HG03135 (cell line): ENCODE results near the gene CETP.
"Not testable (repeated sequence)": the region's sequence is repeated elsewhere in the genome, so short reads cannot be mapped to it uniquely, and the experiment has no call there.

Experiments
- ATAC-seq: cut with Tn5 transposase; IDR thresholded peaks from one replicate; pipeline ENCODE4 v1.9.1; 2021; ENCODE audit warnings: mild to moderate bottlenecking, moderate library complexity; ENCODE audit not compliant: unreplicated experiment

Gene CETP

DNA sequence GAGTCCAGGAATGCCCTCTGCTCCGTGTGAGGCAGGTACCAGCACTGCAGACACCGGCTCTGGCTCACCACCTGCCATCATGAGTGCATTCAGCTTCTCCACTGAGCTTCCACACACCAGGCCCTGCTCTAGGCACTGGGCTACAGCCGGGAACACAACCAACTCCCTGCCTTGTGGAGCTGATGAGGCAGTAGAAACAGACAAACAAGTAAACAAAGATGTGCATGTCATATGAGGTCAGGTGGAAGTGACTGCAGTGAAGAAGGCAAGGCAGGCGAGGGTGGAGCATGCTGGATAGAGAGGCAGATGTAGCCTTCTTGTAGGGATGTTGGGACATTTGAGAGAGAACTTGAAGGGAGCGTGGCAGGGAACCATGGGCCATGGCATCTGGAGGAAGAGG lies 32.6 kb downstream of the CETP start:
- no peak for ATAC-seq

- ATAC-seq, result no peak
These were observed 33.5 kb downstream of the CETP start for GRCh38 chr16:56995136-56995805.

- ATAC-seq, result no peak
These were observed 35.5 kb downstream of the CETP start for GRCh38 chr16:56997264-56997663.

DNA sequence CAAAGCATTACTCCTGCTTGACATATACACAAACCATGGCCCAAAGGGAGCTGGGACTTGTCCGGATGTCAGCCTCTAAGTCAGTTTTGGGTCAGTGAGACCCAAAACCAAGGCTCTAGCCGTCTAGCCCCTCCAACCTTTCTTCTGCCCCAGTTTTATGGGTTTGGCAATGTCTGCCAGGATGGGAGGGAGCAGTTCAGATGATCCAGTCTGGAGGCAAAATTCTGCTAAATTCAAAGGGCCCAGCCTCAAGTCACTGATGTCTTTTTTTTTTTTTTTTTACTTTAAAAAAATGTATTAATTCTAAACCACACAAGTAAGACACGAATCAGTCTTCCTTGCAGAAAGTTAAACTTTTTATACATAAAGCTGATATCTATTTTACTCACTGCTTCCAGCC lies 36.2 kb downstream of the CETP start:
- ATAC-seq, result no peak

DNA sequence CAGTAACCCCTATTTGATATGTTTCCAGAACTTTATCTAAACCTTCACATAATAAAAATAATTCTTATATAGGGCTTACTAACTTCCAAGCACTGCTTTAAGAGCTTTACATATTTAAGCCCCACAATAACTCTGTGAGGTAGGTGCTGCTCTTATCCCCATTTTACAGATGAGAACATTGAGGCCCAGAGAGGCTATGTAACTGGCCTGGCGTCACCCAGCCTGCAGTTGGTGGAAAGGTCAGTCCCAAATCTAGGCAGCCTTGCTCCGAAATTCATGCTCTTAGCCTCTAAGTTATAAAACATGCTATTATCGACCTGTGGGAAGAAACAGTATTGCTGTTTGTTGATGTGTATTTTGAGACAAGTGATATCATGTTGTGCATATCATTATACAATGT lies 36.6 kb downstream of the CETP start:
- no peak for ATAC-seq

DNA sequence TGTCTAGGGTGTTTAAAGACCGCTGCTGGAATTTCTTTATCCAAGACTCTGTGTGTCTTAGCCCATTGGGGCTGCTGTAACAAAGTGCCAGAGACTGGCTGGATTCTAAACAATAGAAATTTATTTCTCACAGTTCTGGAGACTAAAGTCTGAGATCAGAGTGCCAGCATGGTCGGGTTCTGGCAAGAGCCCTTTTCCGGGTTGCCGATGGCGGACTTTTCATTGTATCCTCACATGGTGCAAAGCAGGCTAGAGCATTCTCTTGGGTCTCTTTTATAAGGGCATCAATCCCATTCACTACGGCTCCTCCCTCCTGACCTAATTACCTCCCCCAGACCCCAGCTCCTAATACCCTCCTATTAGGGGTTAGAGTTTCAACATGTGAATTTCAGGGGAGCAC lies 37.1 kb downstream of the CETP start:
- no peak for ATAC-seq

DNA sequence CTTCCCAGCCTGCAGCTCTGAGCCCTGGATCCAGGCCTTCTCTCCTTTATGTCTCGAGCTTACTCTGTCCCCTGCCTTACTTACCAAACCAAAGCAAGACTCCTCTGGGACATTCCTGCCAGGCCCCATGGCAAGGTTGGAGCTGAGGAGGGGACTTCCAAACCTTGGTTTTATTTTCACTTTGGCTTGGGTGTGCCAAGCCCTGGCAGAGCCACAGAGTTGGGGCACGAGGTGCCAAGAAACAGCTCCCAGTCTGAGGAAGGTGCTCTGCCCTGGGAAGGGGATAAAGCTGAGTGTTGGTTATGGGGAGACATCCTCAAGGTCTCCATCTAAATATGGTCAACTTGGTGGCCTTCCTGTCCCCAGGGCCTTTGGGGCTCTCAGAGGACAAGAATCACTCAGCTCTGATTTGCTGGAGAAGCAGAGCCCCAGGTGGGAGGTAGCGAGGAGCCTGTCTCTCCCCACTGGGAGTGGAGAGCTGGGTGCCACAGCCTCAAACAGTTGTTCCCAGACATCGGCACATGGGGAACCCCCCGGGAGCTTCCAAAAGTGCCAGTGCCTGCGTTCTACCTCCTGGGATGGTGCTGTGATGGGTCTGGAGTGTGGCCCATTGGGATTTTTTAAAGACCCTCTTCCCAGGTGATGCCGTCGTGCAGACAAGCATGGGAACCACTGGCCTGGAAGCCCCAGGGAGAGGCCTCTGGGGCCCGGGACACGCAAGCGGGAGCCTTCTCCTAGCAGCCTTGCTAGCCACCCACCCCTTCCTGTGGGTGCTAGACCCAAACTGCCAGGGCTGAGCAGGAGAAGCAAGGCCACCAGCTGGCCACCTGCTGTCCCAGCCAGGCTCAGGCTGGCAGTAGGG lies 37.9 kb downstream of the CETP start:
- ATAC-seq, result no peak

- ATAC-seq, result no peak
These were observed 38.7 kb downstream of the CETP start for GRCh38 chr16:57000271-57001025.

- ATAC-seq, result no peak
These were observed 39.4 kb downstream of the CETP start for GRCh38 chr16:57001026-57001679.

- no peak for ATAC-seq
These were observed 42.0 kb downstream of the CETP start for GRCh38 chr16:57003439-57004386.

DNA sequence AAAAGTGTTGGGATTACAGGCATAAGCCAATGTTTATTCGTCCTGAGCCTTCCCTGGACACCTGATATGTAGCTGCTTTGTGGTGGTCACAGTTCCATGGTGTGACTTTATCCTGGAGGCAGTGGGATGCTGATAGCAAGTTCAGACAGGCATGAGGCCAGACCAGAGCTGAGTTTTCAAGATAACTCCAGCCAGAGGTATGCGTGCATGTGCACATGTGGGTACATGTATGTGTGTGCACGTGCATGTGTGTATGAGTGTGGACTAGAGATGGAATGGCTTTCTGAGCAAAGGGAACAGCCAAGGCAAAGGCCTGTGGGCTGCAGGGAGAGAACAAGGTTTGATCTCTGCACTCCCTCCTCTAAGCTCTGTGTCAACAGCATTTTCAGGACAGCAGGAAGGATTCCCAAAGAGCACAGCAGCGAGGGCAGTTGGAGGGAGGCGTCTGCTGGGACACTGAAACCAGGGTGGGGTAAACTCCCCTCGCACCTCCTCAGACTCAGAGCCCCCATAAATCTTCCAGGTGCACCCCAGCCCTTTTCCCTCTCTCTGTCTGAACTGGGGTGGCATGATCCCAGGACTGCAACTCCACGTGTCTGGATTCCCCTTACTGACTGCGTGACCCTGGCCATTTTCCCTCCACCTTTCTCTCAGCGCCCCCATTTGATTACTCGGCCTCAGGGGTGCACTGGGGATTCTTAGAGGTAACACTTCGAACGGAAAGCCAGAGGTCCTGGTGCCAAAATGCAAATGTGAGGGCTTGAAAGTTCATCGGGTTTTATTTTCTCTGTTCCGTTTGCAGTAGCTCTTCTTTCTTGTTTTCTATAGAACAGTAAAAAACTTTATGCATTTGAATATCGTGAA lies 42.9 kb downstream of the CETP start:
- ATAC-seq, result no peak

DNA sequence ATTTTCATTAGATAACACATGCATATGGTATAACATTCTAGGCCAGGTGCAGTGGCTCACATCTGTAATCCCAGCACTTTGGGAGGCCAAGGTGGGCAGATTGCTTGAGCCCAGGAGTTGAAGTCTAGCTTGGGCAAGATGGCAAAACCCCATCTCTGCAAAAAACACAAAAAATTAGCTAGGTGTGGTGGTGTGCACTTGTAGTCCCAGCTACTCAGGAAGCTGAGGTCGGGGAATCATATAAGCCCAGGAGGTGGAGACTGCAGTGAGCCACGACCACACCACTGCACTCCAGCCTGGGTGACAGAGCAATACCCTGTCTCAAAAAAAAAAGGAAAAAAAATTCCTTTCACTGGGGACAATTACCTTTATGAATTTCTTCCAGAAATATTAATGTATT lies 43.8 kb downstream of the CETP start:
- ATAC-seq, result not testable (repeated sequence)

DNA sequence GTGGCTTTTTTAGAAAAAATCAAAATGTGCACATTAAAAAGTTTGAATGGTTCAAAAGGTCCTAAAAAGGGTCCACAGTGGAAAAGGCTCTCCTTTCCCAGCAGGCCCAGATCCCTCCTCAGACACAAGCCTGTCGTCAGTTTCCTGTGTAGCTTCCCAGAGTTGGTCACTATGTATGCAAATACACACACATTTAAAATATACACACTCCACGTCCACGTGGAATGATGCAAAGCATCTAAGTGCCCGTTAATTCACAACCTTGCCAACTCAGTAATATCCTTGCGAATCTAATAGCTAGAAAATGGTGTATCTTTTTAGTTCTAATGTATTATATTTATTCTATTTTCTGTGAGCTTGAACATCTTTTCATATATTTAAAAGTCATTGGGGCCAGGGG lies 45.3 kb downstream of the CETP start:
- no peak for ATAC-seq

DNA sequence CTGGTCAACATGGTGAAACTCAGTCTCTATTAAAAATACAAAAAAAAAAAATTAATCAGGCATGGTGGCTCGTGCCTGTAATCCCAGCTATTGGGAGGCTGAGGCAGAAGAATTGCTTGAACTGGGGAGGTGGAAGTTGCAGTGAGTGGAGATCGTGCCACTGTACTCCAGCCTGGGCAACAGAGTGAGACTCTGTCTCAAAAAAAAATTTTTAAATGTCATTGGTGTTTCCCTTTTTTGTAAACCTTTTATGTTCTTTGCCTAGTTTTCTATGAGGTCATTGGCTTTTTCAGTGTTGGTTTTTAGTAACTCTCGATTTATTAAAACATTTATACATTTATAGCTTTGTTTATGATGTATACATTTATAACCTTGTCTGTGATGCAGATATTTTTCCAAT lies 45.8 kb downstream of the CETP start:
- ATAC-seq, result no peak

DNA sequence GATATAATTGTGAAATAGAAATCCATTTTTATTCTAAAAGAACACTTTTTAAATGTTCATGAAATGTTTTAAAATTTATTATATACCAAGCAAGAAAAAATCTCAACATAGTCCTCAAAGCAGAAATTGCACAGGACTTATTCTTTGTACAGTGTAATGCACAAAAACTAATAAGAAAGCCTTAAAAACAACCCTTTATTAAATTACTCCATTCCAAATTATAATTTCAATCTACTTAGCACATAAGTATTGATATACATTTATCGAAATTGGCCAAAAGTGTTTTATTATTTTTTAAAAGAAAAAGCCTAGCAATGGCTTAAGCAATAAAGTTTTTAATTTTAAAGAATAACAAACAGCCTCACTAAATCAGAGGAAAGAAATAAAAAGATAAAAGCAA lies 46.7 kb downstream of the CETP start:
- no peak for ATAC-seq

- no peak for ATAC-seq
These were observed 48.0 kb downstream of the CETP start for GRCh38 chr16:57009643-57010170.

DNA sequence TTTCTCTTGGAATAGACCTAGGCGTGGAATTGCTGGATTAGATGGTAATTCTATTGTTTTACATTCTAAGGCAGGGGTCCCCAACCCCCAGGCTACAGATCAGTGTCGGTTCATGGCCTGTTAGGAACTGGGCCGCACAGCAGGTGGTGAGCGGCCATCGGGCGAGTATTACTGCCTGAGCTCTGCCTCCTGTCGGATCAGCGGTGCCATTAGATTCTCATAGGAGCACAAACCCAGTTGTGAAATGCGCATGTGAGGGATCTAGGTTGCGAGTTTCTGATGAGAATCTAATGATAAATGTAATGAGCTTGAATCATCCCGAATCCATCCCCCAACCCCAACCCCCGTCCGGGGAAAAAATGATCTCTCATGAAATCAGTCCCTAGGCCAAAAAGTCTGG lies 50.6 kb downstream of the CETP start:
- ATAC-seq, result no peak

DNA sequence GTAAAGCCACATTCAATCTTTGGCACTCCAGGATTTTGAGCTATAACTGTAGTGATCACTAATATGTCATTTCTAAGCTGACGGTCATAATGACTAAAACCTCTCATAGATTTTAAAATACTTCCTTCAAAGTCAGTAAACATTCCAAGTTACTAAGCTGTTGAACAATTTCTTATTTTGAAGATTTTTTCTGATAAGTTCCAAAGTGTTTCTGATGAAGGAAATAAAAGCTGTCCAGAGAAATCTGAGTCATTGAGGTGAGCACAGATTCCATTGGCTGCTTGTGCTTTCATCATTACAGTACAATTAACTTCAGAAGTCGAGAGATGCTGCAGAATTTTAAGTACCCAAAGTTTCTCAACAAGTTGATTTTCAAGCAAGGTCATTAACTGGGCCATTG lies 51.5 kb downstream of the CETP start:
- ATAC-seq, result no peak

DNA sequence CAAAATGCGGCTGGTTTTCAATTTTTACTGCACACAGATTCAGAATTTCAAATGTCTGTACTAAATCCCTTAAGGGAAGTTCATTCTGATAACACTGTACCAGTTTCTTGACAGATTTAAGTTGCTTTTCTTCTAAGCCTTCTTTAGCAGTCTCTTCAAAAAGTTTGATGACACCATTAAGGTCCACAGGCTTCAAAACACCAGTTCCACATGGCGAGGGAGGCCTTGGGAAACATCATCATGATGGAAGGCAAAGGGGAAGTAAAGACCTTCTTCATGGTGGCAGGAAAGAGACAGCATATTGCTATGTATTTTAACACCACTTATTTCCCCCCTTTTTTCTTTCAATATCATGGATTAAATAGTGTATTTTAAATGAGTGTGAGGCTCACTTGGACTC lies 52.2 kb downstream of the CETP start:
- no peak for ATAC-seq
